Prostate gland (tissue), 2 donors: ENCODE measurements around the gene NPNT.

Source experiments
- CTCF ChIP-seq, 4 experiments: fragments of 200-600 bp in 2 of 4; fragments of 450-650 bp in 2 of 4; sonication (generic) in 2 of 4; IDR thresholded peaks; 1 replicate in 3 of 4; 2 replicates in 1 of 4; pipeline ENCODE4 v1.5.1; 2016 to 2019; ENCODE audit warnings: antibody characterized with exemption in 4 of 4, mild to moderate bottlenecking in 2 of 4, moderate library complexity in 2 of 4
- POLR2A ChIP-seq: fragments of 450-650 bp; IDR thresholded peaks from one replicate; pipeline ENCODE4 v1.6.1; 2016; ENCODE audit warnings: antibody characterized with exemption, mild to moderate bottlenecking

- TF ChIP-seq CTCF (IDR thresholded peaks at IDR 0.05) (no peak), POLR2A (no peak)
Observed at GRCh38 chr4:105965183-105965800, 70.0 kb downstream of the NPNT start.
